ENCODE results near the gene PTPRN2.

DNA sequence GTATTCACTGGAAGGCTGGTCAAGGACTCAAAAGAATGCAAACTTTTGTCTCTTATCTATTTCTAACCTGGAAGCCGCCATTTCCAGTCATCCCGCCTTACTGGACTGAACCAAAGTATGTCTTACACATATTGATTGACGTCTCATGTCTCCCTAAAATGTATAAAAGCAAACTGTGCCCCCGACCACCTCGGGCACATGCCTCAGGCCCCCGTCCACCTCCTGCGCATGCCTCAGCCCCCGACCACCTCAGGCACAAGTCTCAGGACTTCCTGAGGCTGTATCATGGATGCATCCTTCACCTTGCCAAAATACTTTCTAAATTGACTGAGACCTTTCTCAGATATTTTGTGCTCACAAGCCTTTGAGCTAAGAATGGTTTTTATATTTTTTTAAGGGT lies 148.6 kb downstream of the PTPRN2 start:
- TF ChIP-seq CTCF (IDR thresholded peaks at IDR 0.05) (no peak), ZFX (IDR thresholded peaks at IDR 0.05; ENCODE audit: borderline replicate concordance) (no peak)
